Central memory CD4-positive, alpha-beta T cell (primary cell): Measurements from ENCODE around the gene PCP4L1.
"Not testable (repeated sequence)": the region's sequence is repeated elsewhere in the genome, so short reads cannot be mapped to it uniquely, and the experiment has no call there.

Source experiments
- DNase-seq: peaks from one replicate; pipeline ENCODE4 v3.0.0; 2022

The PCP4L1 gene

GRCh38 chr1:161229896-161230295, 28.6 kb upstream of the PCP4L1 start:
- no peak for DNase-seq

GRCh38 chr1:161230762-161231161, 27.8 kb upstream of the PCP4L1 start:
- DNase-seq: no peak

DNA sequence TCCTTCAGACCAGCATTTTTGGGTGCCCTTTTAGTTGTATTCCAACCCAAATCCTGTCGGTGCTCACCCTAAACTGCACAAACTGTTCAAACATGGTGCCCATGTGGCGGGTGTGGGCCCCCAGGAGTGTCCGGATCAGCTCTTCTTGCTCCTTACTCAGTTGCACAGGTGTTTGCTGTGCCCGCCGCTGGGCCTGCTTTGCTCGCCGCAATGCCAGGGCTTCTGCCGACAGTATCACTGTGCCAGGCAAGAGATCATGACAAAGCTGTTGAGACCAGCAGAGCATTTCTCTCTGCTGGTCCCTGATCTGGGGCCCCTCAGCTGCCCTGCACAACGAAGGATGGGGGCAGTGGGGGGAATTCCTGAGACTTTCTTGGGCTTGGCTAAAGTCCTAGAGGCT, 25.4 kb upstream of the PCP4L1 start:
- no peak for DNase-seq

DNA sequence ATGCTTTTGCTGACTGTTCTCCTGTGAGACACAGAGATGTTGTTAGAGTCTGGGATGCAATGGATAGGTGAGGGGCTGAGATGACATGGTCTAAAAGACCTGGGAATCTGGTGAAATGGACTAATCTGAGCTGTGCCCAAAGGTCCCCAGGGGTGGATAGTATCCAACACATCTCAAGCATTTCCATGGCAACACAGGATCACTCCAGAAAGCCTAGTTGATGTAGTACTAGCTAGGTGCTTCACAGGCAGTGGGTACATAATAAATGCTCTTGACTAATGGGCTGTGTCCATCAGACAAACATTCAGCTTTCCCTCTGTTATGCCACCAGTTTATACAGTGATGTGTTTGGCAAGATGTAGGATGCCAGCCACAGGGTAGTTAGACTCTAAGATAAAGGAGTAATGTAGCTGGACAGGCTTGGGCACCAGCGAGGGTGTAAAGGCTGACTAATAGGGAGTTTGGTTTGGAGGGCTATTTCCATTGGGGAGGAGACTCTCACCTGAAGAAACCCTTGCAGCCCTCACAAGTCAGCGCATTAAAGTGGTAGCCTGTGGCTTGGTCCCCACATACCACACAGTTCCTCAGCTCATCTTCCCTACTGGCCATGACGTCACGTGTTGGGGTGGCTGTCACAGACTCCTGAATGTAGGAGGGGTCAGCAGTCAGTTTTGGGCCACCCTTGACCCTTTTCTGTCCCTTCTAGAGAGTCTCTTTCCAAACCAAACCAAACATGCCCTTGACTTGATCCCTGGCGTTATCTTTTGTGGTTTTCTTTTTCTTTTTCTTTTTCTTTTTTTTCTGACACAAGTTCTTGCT, 22.4 kb upstream of the PCP4L1 start:
- DNase-seq: no peak

DNA sequence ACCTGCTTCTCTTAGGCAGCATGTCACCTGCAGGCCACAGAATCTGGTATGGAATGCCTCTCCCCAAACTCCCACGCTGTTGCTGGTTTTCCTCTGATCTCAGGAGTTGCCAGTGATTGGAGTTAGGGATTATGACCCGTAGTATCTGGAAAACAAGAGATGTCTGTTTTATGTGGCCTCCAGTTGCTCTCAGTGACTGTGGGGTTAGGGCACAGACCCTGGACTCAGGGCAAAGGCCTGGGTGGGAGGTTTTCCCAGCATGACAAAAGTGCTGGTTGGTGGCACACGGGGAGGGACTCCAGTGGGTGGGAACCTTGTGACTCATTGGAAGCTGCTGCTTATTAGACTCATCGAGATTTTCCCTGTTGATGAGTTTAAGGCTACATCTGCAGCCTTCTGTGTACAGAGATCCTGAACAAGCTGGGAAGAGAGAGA, 20.5 kb upstream of the PCP4L1 start, which contains the start of gene NR1I3:
Gene NR1I3 (minus strand): TSS at position 165 of the 435 bp plus-strand sequence. CDS start 1,638 bp downstream, outside the sequence.
- DNase-seq: no peak

DNA sequence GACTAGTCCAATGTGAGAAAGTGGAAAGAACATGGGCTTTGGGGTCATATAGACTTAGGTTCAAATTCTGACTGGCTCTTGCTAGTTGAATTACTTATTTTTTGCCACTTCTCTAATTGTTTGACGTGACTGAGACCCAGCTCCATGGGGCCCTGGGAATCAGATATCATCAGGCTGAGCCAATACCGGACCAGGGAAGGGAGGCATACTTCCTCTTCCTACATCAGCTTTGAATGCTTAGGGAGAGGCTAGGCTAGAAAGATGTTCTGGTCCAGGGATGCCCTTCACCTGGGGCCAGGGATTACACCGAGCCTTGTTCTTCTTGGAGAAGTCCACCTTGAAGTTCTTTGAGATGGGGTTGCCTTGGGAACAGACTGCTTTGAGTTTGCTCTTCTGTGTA, 16.9 kb upstream of the PCP4L1 start:
- no peak for DNase-seq

DNA sequence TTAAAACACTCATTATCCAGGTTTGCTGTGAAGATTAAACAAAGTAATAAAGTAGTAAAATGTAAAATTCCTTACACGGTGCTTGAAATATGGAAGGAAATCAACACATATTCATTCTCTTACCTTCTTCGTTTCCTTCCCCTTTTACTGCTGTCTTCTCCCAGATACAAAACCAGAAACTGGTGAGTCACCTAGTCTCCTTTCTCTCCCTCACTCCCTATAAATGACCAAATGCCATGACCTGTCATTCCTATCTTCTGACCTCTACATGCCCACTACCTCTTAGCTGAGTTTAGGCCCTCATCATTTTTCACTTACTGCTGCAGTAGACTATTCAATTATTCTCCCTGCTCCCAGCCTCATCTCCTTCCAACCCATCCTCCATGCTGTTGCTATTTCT, 16.2 kb upstream of the PCP4L1 start:
- no peak for DNase-seq

DNA sequence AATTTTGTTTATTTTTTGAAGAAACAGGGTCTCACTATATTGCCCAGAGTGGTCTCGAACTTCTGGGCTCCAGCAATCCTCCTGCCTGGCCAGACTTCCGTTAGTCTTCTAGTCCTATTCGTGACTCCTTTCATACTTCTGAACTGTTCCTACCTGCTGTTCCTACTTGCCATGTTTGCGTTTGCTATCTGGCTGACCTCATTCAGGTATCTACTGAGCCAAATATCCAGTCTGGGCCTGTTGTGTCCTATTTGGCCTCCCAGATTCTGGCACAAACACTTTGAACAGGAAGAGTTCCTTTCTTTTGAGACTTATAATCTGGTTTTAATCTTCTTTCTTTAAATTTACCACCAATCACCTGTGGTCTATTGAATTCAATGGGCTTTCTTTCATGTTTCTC, 13.7 kb upstream of the PCP4L1 start:
- DNase-seq: no peak

- not testable (repeated sequence) for DNase-seq
Measured at GRCh38 chr1:161250100-161250499, 8.4 kb upstream of the PCP4L1 start.

DNA sequence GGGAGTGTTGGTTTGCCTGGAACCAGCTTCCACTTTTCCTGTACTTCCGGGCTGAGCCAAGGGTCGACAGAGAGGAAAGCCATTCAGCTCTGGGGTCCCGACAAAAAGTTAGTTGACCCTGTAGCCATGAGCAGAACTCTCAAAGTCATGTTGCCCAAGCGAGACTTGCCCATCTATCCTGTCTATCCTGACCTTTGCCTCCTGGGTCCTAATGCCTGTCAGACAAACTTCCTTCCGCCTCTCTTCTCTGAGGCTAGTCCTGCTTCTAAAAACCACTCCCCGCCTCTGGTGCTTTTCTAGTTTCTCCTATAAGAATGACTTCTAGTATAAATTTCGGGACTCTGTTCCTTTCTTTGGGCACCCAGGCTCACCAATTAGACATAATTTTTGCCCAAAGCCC, 7.7 kb upstream of the PCP4L1 start:
- no peak for DNase-seq

- no peak for DNase-seq
Measured at GRCh38 chr1:161251579-161251978, 7.0 kb upstream of the PCP4L1 start.

DNA sequence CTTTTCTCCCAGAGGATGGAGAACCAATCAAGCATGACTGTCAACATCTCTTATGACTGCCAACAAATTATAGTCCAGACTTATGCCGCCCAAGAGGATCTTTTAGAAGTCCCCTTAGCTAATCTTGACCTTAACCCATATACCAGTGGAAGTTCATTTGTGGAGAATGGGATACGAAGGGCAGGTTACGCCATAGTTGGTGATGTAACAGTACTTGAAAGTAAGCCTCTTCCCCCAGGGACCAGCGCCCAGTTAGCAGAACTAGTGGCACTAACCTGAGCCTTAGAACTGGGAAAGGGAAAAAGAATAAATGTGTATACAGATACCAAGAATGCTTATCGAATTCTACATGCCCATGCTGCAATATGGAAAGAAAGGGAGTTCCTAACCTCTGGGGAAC, 3.2 kb upstream of the PCP4L1 start:
- DNase-seq: not testable (repeated sequence)

DNA sequence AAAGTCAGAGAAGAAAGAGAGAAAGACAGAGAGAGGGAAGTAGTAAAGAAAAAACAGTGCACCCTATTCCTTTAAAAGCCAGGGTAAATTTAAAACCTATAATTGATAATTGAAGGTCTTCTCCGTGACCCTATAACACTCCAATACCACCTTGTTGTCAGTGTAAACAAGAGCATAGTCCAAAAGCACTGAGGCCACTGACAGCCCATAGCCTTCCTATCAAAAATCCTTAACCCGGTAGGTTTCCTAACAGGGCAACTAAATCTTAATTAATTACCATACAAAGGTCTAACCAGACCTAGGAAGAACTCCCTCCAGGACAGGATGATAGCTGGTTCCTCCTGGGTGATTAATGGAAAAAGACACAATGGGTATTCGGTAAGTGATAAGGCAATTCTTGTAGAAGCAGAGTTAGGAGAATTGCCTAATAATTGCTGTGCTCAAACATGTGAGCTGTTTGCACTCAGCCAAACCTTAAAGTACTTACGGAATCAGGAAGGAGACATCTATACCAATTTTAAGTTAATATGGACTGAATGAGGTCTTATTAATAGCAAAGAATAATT, 2.5 kb upstream of the PCP4L1 start:
- DNase-seq: not testable (repeated sequence)

GRCh38 chr1:161257109-161257508, 1.4 kb upstream of the PCP4L1 start:
- DNase-seq: not testable (repeated sequence)

GRCh38 chr1:161259345-161259702, 779 bp downstream of the PCP4L1 start:
- no peak for DNase-seq

DNA sequence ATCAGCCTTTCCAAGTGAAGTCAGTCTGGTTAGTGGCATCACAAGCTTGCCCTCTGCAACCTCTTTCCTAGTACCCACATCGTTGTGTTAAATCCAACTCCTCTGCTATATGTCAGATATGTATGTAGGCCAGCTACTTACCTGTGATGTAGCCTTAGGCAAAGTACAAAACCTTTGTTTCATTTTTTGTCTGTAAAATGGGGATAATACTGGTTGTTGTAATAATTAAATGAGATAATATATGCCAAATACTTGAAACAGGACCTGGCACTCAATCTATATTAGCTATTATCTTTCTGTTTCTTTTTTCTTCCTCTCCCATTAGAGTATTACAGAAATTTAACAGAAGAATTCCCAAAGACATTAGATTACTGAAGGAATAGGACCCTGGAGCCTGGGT, 1.2 kb downstream of the PCP4L1 start:
- DNase-seq: no peak

GRCh38 chr1:161260376-161261260, 2.1 kb downstream of the PCP4L1 start:
- DNase-seq: no peak

DNA sequence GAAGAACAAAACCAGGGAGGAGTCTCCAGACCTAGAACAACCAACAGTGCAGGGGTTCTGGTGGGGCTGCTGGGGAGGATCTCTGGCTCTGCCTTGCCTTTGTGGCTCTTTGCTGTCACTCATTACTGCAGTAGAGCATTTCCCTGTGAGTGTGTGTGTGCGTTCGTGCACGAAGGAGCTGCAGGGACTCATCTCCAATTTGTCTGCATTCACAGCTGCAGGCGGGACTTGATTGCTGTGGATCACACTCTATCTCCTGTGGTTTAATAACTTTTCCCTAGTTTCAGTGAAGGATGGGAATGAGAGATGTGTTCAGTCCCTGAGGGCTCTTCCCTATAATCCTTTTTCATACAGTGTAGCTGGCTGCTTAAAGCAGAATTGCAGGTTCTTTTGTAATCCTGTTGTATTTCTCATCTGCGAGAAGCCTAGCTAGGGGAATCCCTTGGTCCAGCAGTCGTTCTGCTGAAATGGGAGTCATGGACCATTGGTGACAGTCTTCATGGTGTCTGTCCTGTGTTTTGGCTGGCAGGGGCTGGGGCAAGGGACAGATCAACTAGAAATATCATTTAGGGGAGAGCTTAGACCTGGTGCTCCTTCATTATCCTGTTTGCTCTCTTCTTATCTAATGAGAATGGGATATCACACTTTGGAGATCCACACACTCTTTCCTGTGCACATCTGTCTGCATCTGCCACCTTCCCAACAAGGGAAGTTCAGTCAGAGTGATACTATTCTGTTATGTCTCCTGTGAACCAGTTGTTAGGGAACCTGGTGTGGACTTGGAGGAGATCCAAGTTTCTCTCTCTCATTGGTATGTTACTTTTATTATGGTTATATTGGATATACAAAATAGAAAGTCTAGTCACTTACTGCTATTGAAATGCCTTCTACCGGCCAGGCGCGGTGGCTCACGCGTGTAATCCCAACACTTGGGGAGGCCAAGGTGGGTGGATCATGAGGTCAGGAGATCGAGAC, 3.0 kb downstream of the PCP4L1 start:
- DNase-seq: no peak

- no peak for DNase-seq
Measured at GRCh38 chr1:161265305-161265704, 6.8 kb downstream of the PCP4L1 start.

DNA sequence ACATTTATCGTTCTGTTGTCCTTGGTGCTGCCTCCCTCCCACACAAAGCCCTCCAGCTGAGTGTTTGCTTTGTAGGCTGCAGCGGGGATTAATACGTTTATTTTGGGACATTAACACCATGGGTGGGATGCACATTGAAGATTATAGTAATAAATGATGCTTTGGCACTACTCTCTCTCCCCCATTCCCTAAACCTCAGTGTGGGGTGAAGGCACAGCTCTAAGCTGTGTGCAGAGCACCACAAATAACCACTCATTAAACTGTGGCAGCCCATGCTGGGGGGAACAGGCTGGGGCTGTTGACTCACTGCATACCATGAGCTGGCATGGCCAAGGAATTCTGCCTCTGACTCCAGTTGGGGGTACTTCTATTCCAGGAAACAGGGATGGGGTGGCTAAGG, 7.7 kb downstream of the PCP4L1 start:
- no peak for DNase-seq

- no peak for DNase-seq
Measured at GRCh38 chr1:161266836-161267235, 8.3 kb downstream of the PCP4L1 start.

- DNase-seq: no peak
Measured at GRCh38 chr1:161267321-161267720, 8.8 kb downstream of the PCP4L1 start.
